ENCODE results near the gene PNPLA3.
"Not testable (repeated sequence)": the region's sequence is repeated elsewhere in the genome, so short reads cannot be mapped to it uniquely, and the experiment has no call there.

Gene PNPLA3

DNA sequence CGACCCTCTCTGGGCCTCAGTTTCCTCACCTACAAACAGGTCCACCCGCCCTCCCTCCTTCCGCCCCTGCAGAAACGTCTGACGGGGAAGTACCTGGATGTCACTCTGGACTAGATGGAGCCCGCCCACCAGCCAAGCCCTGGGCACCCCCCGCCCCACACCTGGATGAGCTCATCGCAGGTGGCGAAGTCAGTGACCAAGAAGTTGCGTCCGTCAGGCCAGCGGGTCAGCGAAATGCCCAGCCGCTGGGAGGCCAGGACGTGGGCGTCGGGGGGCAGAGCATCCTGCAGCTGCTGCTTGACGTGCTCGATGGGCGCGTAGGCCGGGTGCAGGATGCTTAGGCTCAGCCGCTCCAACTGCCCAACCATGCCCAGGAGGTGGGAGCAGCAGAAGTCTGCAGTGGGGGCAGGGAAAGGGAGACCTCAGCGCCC lies 32.7 kb upstream of the PNPLA3 start:
- DNase-seq: no peak

- DNase-seq: no peak
Measured at GRCh38 chr22:43891360-43892182, 32.0 kb upstream of the PNPLA3 start, which contains the start of gene PNPLA5. Gene PNPLA5, minus strand, starts transcription at chr22:43892013. Its CDS starts 133 bp downstream, at chr22:43891880.

DNA sequence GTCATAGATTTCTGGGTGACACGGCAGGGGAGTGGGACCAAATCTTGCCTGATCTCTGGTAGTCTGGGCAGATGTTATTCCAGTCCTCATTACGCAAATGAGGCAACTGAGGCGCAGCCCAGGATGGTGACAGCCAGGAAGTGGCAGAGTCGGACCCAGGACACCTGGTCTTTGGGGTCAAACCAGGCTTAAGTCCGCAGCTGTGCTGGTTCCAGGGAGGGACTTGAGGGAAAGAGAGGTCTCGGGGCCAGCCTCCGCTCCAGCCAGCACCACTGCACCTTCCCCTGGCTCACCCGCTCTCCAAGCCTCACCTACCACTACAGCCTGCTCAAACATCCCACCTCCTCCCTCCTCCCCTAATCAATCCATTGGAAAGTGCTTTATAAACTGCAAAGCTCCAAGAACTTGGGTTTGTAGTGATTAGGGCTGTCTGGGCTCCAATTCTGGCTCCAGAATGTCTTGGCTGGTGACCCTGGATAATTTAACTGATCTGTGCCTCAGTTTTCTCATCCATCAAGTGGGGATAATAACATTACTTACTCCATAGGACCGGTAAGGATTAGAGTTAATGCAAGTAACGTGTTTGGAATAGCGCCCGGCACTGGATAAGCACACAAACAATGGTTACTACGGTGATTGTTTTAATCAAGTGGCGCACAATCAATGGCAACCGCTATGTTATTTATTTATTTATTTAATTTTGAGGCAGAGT lies 31.3 kb upstream of the PNPLA3 start:
- no peak for DNase-seq

DNA sequence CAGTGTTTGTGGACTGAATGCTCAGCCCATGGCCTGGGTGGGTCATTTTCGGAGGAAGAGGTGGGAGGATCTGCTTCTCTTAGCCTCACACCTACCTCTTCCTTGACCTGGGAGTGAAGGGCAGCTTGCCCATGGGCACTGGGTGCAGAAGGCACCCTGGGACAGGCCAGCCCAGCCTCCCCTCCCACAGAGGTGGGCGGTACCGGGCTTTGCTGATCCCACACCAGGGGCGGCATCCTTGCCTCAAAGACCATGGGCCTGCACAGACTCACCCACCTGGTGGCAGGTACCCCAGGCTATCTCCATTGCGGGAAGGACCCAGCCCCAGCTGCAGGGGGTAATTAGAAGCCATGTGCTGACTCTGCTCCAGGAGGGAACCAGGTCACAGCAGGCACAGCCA lies 30.3 kb upstream of the PNPLA3 start:
- DNase-seq: no peak

GRCh38 chr22:43894122-43894521 lies 29.5 kb upstream of the PNPLA3 start:
- no peak for DNase-seq

- no peak for DNase-seq
Measured at GRCh38 chr22:43895986-43896645, 27.5 kb upstream of the PNPLA3 start.

- DNase-seq: no peak
Measured at GRCh38 chr22:43897751-43898261, 25.8 kb upstream of the PNPLA3 start.

GRCh38 chr22:43900206-43900605 lies 23.4 kb upstream of the PNPLA3 start:
- no peak for DNase-seq

DNA sequence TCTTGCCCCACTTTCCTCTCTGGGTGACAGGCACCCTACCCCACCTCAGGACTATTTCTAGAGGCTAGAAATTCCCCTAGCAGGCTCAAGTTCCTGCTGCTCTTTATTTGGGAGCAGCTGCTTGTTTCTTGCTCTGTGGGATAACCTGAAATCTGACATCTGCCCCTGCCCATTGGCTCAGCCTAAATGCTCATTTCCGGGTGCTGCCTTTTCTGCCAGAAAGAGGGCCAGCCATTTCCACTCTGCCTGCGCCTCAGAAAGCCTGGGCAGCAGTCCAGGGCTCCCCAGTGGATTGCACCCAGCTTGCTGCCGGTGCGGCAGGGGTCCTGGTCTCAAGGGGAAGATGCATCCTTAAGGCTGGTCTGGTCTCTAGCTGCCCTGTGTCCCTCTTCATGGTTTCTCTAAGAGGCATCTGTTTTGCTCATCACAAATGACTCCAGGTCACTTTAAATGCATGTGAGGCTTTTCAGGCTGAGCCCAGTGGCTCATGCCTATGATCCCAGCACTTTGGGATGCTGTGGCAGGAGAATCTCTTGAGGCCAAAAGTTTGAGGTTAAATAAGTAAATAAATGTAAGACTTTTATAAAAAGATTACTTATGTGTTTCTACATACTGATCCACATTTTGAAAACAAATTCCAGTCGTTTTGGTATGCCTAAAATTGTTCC lies 21.5 kb upstream of the PNPLA3 start:
- no peak for DNase-seq

DNA sequence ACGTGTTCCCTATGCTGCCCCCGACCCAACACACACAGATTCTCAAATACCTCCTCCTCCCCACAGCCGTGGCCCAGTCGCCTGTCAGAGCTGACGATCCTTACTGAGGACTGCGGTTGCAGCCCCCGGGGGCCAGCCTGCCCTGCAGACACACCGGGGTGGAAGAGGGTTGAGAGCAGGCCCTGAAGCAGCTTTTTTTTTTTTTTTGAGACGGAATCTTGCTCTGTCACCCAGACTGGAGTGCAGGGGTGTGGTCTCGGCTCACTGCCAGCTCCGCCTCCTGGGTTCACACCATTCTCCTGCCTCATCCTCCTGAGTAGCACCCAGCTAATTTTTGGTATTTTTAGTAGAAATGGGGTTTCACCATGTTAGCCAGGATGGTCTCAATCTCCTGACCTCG lies 20.6 kb upstream of the PNPLA3 start:
- DNase-seq: not testable (repeated sequence)

GRCh38 chr22:43904412-43904811 lies 19.2 kb upstream of the PNPLA3 start:
- DNase-seq: not testable (repeated sequence)

DNA sequence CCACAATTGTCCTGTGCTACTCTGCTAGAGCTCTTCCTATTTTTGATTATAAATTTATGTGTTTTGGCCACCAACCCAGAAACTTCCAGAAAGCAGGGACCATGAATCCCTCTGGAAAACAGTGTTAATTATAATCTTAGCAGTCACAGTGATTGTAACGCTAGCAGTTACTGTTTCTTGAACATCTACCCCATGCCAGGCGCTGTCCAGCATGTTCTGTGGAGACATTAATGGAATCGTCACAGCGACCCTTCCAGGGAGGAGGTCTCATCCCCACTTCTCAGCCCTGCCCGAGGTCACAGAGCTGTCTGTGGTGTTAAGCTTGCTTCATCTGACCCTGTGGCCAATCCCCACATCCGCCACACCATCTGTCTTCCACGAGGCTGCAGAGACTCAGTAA lies 17.9 kb upstream of the PNPLA3 start:
- no peak for DNase-seq

DNA sequence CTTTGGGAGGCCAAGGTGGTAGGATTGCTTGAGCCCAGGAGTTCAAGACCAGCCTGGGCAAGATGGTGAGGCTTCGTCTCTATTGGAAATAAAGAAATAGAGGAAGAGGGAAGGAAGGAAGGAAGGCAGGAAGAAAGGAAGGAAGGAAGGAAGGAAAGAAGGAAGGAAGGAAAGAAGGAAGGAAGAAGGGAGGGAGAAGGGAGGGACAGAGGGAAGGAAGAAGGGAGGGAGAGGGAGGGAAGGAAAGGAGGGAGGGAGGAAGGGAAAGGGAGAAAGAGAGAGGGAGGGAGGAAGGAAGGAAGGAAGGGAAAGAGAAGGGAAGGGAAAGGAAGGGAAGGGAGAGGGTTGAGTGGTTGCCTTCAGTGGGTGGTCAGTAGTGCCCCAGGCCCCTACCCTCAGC lies 13.9 kb upstream of the PNPLA3 start:
- no peak for DNase-seq

DNA sequence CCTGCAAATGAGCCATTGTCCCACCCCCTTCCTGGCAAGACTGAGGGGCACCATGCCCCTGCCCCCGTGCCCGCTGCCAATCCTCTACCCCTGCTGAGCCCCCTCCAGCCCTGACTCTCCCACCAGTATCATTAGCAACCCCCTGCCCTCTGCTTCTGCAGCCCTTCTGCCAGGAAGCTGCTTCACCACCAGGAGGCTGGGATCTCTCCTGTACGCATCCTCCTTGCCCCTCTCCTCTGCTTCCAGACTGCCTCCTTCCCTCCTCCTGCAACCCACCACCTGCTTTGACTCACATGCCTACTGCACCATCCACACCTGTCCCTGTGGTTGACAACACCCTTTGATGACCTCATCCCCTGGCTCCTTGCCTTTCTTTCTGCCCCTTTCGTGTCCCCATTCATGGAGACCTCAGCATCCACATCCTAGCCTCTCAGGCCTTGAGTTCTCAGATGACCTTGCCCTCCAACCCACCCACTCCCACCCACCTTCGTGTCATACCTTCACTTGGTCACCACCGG lies 13.4 kb upstream of the PNPLA3 start:
- no peak for DNase-seq

DNA sequence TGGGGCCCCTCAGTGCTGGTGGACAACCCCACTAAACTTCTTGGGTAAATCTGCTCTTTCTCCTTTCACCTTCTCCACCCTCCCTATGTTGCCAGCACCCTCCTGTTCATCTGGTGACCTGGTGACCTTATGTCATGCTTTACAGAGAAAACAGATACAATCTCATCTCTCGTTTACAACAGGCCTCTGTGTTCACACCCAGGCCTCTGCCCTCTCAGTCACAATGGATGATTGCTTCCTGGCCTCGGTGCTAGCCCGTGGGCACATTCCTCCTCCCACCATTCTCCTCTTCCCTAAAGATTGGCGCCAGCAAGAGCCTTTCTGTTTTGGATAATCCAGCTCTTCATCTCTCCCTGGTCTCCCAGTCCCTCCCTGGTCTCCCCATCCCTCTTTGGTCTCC lies 12.3 kb upstream of the PNPLA3 start:
- no peak for DNase-seq

DNA sequence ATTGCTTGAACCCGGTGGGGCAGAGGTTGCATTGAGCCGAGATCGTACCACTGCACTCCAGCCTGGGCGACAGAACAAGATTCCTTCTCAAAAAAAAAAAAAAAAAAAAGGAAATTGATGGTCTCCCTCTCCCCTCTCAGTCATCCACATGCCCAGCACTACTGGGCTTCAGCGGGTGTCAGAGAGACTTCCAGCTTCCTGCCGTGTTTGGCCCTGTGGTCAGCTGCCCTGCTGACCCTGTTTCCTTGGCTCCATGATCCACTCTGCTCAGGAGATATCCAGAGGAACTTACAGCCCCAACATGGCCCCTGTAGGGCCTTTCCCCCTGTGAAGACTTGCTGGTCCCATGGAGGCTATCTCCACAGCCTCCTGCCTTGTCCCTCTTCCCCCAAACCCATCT lies 6.1 kb upstream of the PNPLA3 start:
- DNase-seq: no peak

DNA sequence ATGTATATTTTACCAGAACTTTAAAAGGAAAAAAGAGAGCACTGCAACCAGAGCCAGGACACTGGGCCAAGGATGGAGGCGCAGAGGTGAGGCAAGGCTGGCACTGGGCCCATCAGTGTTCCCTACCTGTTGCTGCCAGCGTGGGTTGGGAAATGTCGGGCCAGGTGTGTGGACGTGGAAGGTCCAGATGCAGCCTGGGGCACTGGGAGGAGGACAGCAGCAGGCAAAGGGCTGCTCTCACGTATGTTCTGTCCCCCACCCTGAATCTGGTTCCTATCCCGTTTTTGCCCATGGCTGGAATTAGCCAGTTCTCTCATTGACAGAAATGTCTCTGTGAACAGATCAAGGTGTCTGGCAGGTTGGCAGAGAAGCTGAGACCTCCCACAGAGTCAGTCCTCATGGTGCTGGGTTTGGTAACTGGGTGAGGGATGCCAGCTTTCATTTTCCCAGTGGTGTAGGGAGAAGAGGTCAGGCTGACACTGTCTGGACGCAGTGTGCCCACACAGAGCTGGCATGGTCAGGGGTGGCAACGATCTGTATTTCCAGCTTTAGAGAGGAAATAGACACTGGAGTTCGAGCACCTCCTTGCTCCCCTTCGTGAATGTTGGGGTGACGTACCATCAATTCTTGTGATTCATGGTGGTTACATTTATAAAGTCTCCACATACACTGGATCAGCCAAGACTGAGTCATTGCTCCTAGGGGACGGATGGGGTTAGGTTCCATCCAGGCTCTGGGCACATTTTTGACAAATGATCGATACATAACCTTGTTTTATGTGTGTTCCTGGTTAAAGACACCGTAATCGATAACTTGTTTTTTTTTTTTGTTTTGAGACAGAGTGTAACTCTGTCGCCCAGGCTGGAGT lies 4.3 kb upstream of the PNPLA3 start:
- DNase-seq: no peak

- DNase-seq: no peak
Measured at GRCh38 chr22:43921370-43921769, 2.2 kb upstream of the PNPLA3 start.

DNA sequence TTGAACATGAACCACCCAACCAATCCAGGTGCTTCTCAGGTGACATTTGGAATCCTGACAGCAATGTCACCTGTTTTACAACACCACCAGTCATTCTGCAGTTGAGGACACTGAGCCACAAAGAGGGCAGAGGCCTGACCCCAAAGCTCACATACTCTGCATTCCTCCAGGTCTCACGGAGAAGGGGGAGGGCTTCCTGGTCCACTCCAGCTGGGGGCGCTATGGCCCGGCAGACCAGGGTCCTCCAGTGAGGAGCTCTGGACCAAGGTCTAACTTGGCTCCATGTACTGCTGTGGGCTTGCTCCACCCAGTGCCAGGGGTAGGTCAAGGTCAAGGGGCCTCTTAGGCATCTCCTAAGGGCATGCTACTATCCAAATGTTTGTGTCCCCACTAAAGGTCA lies 1.5 kb upstream of the PNPLA3 start:
- DNase-seq: no peak

GRCh38 chr22:43923191-43923590 lies 414 bp upstream of the PNPLA3 start:
- DNase-seq: no peak

GRCh38 chr22:43924877-43925276 lies 1.3 kb downstream of the PNPLA3 start:
- DNase-seq: no peak

Measured in NCI-H510A (cell line).